ENCODE results near the gene ESPN.
A peak's percentile ranks its signal among the peaks of the same experiment; 100 is the strongest.

ESPN gene

DNA sequence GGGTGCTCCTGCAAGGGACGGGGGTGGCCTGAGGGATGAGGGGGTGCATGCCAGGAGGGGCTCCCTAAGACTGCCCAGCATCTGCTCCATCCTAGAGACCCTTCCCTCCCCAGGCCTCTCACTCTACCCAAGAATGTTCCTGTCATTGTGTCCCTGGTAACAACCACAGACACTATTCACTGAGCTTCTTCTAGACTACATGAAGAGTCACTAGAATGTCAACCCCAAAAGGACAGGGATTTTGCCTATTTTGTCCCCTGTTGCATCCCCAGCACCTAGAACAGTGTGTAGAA, 38.5 kb downstream of the ESPN start:
- no peak for DNase-seq (ENCODE audit: low read depth in 2 of 2, low spot score in 1 of 2)

GRCh38 chr1:6464514-6464836, 39.9 kb downstream of the ESPN start:
- no peak for DNase-seq (ENCODE audit: low read depth in 2 of 2, low spot score in 1 of 2)

GRCh38 chr1:6464915-6465314, 40.3 kb downstream of the ESPN start:
- DNase-seq (ENCODE audit: low read depth in 2 of 2, low spot score in 1 of 2) = no peak

- DNase-seq (ENCODE audit: low read depth in 2 of 2, low spot score in 1 of 2) = no peak
These were observed 41.0 kb downstream of the ESPN start for GRCh38 chr1:6465461-6466005.

GRCh38 chr1:6466023-6466422, 41.4 kb downstream of the ESPN start, which contains the start of gene TNFRSF25:
TSS of gene TNFRSF25 (minus strand) at chr1:6466173. CDS start at chr1:6466107, 66 bp downstream.
- DNase-seq (ENCODE audit: low read depth in 2 of 2, low spot score in 1 of 2) = no peak

DNA sequence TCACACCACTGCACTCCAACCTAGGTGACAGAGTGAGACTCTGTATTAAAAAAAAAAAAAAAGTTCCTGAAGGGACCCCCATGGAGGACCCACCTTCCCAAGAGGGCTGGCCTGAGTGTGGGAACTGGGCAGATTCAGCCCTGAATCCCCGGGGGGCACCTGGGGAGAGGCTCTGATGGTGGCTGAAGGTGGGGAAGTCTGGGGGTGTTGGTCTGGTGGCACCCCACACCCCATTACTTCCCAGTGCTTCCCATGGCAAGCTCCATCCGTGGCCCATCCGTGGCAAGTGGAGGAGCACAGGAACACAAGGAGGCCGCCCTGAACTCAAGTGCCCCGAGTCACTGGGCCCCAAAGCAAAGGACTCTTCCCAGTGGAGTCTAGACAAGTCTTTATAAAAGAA, 42.2 kb downstream of the ESPN start:
- DNase-seq (ENCODE audit: low read depth in 2 of 2, low spot score in 1 of 2) = no peak

- DNase-seq (ENCODE audit: low read depth in 2 of 2, low spot score in 1 of 2) = no peak
These were observed 42.6 kb downstream of the ESPN start for GRCh38 chr1:6467224-6467623.

DNA sequence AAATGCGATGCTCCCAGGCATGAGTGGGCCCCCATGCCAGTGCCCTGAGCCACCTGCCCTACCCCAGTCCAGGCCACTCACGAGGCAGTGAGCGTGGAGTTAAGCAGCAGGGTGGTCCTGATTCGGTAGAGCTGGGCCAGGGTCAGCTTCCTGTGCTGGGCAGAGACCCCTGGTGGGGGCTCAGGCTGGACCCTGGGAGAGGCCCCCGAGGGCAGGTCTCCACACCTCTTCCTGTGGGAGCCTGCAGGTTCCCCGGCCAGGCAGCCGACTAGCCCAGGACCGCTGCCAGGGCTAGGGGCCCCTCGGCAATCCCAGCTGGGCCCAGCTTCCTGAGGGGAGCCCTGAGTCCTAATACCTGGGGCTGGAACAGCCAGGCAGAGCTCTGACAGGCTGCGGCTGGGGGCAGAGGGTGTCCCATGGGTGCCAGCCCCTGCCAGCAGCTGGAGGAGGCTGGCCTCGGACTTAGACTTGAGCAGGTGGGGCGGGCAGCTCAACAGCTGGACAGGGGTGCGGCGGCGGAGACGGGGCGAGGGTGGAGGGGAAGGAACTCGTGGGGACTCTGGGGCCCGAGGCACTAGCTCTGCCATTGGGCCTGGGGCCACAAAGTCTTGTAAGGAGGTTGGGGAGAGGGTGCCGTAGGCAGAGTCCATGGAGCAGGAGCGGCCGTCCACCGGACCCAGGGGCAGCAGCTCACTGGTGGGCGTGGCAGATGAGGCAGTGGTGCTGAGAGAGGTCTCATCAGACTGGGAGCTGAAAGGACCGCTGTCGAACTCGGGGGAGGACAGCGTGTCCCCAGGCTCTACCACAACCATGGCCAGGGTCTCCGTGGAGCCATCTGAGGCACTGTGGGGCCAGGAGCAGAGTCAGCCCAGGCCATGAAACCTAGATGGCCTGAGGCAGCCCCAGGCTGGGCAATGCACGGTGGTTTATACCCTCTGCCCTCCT, 43.4 kb downstream of the ESPN start:
- no peak for DNase-seq (ENCODE audit: low read depth in 2 of 2, low spot score in 1 of 2)

DNA sequence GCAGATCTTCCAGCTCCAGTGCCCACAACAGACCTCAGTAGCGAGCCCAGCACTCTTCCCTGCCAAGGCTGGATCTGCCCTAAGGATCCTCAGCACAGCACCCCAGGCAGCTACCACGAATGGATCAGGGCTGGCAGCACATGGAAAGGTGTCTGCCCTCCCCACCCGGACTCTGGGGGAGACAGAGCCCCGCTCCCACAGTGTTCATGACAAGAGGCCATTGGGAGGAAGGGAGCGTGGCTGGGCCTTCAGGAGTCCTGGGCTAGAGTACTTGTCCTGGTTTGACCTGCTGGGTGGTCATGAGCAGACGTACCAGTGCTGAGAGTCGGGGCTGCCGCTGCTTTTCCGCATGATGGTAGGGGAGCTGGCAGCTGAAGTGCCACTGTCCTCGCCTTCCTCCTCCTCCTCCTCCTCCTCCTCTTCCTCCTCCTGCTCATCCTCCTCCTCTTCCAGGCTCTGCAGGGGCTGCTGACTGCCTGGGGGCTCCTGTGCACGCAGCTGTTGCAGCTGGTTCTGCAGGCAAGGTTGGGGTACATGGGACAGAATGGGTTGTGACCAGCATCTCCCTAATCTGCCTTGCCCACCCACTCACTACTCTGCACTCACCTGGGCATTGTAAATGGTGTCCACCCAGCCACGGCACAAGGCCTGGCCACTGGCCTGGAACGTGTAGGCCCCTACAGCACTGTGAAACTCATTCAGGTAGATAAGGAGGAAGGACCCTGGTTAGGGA, 44.3 kb downstream of the ESPN start:
- no peak for DNase-seq (ENCODE audit: low read depth in 2 of 2, low spot score in 1 of 2)

GRCh38 chr1:6470132-6471085, 45.8 kb downstream of the ESPN start:
- no peak for DNase-seq (ENCODE audit: low read depth in 2 of 2, low spot score in 1 of 2)

DNA sequence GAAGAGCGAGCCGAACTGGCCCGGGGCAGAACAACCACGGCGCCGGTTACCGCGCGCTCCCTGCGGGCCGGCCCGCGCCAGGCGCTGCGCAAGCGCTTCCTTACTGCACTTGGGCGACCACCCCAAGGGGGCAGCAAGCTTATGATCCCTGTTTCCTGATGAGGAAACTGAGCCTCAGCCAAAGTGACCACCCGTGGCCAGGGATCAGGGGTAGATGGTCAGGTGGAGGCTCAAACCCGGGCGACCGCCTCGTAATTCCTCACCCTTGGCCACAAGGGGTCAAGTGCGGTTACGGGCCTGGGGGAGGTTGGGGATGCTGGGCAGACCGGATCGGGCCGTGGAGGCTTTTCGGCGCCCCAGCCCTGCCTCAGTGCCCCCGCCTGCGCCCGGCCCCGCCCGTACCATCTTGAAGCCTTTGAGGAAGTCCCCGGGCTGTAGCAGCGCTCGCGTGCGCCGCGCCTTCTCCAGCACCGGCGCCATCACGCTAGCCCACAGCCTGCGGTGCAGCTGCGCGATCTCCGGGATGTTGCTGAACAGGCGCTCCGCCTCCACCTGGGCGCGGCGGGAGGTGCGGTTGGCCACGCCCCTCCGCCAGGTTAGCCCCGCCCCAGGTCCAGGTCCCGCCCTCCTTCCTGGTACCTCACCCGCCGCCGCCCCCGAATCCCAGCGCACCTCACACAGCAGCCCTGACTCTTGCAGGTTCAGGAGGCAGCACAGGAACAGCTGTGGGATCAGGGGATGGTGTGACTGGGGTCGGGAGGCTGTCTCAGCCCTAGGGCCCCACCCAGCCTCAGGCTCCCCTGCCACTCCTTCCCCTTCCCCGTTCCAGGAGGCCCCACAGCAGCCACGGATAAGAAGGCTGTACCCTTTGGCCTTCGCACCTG, 46.8 kb downstream of the ESPN start:
- no peak for DNase-seq (ENCODE audit: low read depth in 2 of 2, low spot score in 1 of 2)

- DNase-seq (ENCODE audit: low read depth in 2 of 2, low spot score in 1 of 2) = no peak
These were observed 47.4 kb downstream of the ESPN start for GRCh38 chr1:6471970-6472368.

GRCh38 chr1:6472391-6472790, 47.8 kb downstream of the ESPN start:
- no peak for DNase-seq (ENCODE audit: low read depth in 2 of 2, low spot score in 1 of 2)

DNA sequence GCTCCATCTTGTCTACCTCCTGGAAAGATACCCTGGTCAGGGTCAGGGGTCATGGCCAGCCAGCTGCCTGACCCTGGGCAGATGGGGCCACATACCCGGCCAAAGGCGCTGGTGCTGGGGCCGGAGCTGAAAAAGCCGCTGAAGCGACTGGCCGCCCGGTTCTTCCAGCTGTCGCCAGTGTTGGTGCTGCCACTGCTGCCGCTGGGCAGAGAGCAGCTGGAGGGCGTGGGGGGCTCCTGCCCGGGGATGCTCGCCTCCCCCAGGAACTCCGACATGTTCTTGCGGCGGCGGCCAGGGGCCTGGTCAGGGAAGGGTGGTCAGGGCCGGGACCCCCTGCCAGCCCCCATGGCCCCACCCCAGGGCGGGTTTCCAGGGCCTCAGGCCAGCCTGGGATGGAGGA, 48.6 kb downstream of the ESPN start:
- no peak for DNase-seq (ENCODE audit: low read depth in 2 of 2, low spot score in 1 of 2)

DNA sequence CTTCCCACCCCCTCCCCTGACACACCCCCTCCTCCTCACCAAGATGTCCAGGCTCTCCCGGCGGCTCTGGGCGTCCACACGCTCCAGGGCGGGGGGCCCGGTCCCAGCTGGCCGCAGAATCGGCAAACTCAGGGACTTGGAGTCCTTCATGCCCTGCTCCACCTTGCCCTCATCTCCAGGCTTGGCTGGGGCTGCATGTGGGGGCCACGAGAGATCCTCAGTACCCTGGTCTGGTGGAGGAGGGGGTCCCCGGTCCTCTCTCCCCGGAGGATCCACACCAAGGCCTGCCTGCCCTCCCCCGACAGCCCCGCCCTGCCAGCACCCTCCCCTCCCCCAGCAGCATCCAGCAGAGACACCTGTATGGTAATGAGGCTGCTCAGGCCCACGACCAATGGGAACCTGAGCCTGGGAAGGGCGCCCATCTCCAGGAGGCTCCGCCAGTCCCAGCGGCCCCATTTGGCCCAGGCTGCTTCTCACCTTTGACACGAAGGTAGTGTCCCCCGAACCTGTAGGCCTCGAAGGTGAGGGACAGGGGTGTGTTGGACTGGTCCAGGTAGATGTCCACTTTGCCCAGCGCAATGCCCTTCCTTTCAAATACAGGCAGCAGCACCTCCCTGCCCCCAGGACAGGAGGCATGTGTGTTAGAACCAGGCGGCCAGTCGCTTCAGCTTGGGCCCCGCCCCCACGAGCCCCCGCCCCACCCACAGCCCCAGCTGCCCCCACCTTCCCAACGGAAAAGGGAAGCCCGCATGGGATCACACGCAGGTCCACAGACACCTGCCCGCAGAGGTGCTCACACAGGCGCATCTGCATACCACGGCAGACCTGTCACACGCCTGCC, 49.6 kb downstream of the ESPN start:
- no peak for DNase-seq (ENCODE audit: low read depth in 2 of 2, low spot score in 1 of 2)

- DNase-seq (ENCODE audit: low read depth in 2 of 2, low spot score in 1 of 2) = no peak
These were observed 50.3 kb downstream of the ESPN start for GRCh38 chr1:6474815-6475282.

- peak; percentile 53 to 67 for DNase-seq (ENCODE audit: low read depth in 2 of 2, low spot score in 1 of 2)
These were observed 51.0 kb downstream of the ESPN start for GRCh38 chr1:6475381-6476133.

DNA sequence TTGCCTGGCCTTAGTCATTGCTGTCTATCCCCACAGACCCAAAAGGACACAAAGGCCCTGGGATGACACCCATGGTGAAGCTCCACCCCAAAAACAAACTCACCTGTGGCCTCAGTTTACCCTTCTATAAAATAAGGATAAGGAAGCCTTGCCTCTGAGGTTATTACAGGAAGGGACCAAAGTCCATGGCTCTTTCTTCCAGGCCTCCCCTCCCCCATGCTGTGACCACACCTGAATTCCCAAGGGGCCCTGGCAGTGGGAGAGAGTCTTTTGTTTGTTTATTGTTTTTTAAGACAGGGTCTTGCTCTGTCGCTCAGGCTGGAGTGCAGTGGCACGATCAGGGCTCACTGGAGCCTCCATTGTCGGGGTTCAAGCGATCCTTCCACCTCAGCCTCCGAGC, 51.9 kb downstream of the ESPN start:
- no peak for DNase-seq (ENCODE audit: low read depth in 2 of 2, low spot score in 1 of 2)

Data from stimulated activated CD8-positive, alpha-beta memory T cell treated with anti-CD3 and anti-CD28 coated beads, Interleukin-4, amount 100 ng/mL, for 1 hour (primary cell).